Activated naive CD4-positive, alpha-beta T cell (primary cell): ENCODE results near the gene DAB1.
"Not testable (repeated sequence)": the region's sequence is repeated elsewhere in the genome, so short reads cannot be mapped to it uniquely, and the experiment has no call there.

Experiments used
- DNase-seq, 4 experiments: peaks; one replicate each; lab custom pipeline; 2025; lab: John Stamatoyannopoulos, UW

DAB1 gene

GRCh38 chr1:57118948-57119603, 304.8 kb downstream of the DAB1 start:
- DNase-seq = no peak

GRCh38 chr1:57117753-57118152, 306.1 kb downstream of the DAB1 start:
- DNase-seq = no peak

DNA sequence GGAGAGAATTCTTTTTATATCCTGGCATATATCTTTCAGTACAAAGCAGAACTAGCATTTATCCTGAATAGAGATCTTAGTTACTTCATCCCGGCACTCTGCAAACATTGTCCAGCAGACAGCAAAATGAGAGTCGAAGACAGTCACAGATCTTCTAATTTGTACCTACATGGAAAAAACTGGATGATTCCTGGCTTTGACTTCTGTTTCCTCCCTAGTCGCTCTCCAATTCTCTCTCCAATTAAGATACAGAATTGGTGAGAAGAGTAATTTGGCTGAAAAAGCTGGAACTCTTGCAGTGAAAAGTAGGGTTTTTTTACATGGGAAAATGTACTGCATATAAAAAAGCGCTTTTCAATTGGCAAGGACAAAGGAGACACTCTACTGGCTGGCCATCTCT, 307.0 kb downstream of the DAB1 start:
- DNase-seq = no peak

GRCh38 chr1:57115030-57115614, 308.7 kb downstream of the DAB1 start:
- DNase-seq = no peak

DNA sequence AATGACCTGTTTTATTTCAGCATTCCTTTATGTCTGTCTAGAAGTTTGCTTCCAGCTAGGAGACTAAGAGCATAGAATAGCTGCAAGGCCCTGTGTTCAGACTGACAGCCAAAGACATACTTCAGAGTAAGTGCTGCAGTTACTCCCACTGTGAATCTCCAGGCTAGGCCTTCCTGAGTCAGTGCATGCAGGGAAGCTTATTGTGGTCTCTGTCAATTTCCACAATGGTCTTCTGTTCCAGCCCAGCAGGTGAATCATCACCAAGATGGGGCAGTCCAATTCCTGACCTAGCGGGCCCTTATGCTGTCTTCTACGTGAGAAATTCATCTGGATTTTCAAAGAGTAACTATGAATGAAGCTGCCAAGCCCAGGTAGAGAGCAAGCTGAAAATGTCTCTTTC, 311.7 kb downstream of the DAB1 start:
- DNase-seq = no peak

GRCh38 chr1:57111175-57111574, 312.7 kb downstream of the DAB1 start:
- no peak for DNase-seq

DNA sequence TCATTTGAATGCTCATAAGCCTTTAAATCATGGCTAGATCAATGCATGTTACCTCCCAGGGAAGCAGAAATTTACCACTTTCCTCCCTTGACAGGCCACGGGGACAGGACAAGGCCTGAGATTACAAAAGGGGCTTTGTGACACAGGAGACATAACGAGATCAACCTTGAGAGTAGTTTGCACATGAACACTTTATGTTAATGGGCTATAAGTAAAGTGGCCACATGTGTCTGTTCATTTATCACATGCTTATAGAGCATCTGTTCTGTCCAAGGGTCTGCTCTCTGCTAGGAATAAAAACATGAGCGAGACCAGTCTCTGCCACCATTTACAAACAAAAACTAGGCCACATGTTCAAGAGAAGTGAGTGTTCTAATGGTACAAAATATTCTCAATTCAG, 314.0 kb downstream of the DAB1 start:
- no peak for DNase-seq

- no peak for DNase-seq
Measured at GRCh38 chr1:57109247-57109646, 314.6 kb downstream of the DAB1 start.

- DNase-seq = no peak
Measured at GRCh38 chr1:57106296-57106695, 317.6 kb downstream of the DAB1 start.

GRCh38 chr1:57102561-57103326, 321.1 kb downstream of the DAB1 start:
- DNase-seq = no peak

GRCh38 chr1:57101209-57101608, 322.7 kb downstream of the DAB1 start:
- no peak for DNase-seq

DNA sequence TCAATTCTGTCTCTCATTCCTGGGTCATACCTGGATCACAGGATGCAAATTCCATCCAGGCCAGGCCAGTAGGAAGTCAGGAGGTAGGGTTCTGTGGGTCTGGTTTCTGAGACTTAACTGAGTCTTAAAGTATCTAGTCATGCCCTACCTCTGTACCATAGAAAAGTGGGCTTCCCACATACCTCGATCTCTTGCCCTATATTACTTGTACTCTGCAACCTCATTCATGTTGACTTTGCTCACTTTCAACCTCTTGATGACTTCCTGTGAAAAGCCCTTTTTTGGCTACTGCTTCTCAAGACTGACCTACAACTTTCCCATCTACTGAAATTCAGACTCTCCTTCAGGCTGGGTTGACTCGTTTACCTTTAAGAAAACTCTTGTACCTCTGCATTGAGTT, 329.1 kb downstream of the DAB1 start:
- no peak for DNase-seq

- no peak for DNase-seq
Measured at GRCh38 chr1:57093122-57093521, 330.7 kb downstream of the DAB1 start.

DNA sequence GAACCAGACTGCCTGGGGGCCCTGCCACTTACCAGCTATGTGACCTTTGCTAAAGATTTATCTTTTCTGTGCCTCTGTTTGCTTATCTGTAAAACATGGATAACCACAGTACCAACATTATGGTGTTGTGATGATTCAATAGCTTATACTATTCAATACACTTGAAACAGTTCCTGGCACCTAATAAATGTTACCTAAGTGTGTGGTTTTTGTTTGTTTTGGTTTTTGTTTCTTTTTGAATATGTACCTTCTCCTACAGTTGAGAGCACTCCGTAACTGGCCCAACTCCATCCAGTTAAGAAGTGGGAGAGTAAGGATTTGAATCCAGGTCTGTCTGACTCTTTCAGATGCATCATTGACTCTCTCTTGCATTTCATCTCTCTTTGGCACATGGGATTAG, 332.2 kb downstream of the DAB1 start:
- DNase-seq = no peak

GRCh38 chr1:57089855-57090254, 334.0 kb downstream of the DAB1 start:
- DNase-seq = no peak

DNA sequence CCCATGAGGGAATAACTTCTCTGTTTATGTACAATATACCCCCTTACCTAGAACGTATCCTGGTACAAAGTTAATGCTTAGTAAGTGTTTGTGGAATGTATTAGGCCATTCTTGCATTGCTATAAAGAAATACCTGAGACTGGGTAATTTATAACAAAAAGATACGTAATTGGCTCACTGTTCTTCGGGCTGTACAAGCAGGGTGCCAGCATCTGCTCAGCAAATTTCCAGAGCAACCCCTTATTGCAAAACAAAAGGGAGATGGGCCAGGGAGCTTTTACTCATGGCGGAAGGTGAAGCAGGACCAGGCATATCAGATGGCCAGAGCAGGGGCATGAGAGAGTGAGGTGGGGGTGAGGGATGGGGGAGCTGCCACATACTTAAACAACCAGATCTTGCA, 334.6 kb downstream of the DAB1 start:
- no peak for DNase-seq

DNA sequence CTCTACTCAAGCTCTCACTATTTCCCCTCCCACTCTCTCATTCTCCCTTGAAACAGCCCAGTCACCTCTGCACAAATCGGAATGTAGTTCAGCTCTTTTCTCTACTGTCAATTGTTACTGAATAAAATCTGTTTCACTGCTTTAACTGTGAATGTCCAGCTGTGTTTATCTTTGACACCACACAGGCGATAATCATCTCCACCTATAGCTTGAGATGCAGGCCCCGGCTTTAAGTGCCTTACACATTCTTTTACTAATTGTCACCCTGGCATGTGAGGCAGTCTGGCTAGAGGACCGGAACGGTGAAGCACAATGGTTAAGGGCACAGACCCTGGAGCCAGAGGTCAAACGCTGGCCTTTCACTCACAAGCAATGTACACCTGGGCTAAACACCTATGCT, 335.2 kb downstream of the DAB1 start:
- DNase-seq = no peak

DNA sequence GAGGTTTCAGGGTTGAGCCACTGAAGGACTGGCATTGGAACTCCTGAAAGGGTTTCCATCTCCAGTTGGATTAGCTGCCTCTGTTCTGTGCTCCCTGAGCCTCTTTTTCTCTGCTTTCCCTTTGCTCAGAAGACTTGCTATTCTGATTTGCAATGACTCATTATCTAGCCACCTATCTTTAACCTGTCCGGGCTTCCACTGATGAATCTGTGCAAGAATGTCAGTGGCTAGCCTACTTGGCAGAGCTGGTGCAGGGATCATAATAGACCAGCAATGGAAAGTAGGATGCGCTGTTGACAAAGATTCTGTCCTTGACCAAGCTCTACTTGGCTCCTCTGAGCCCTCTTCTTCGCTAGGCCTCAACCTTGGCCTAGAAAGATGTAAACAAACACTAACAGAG, 336.2 kb downstream of the DAB1 start:
- DNase-seq = not testable (repeated sequence)

- no peak for DNase-seq
Measured at GRCh38 chr1:57086154-57086553, 337.7 kb downstream of the DAB1 start.

- no peak for DNase-seq
Measured at GRCh38 chr1:57084701-57085100, 339.2 kb downstream of the DAB1 start.

- DNase-seq = no peak
Measured at GRCh38 chr1:57082711-57083439, 341.0 kb downstream of the DAB1 start.

DNA sequence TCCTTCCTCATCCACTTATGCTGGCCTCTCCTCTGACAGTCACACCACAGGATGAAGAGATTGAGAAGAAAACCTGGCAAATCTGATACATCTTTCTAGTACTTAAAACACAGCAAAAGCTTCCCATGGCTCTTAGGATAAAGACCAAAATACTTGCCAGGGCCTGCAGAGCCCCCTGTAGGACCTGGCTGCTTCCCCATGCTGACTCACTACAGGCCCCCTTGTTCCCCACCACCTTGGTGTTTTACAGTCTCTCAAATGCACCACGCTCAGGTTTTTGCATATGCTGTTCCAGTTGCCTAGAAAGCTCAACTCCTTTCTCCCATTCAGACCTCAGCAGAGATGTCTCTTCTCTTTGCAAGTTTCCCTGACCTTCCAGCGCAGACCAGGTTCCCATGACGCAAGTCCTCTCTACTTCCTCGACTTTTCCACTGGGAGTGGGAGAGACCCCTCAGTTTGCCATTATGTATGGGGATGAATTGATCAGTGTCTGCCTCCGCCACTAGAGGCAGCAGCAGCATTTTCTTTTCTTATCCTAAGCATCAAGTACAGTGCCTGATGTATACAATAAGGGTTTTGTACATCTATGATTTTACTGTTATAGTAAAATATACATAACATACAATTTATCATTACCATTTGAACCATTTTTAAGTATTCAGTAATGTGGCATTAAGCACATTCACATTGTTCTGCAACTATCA, 344.3 kb downstream of the DAB1 start:
- no peak for DNase-seq
